AG20443 (cell line): ENCODE data around the gene SERTM1.

Experiments
- DNase-seq: peaks from one replicate; pipeline ENCODE4 v3.0.0; 2012; ENCODE audit warnings: low spot score, mixed read lengths

Gene SERTM1

GRCh38 chr13:36673838-36674326 is at the start of gene SERTM1:
TSS of gene SERTM1 (plus strand) at chr13:36674020. CDS start at chr13:36695079, 21,059 bp downstream.
- DNase-seq: peak; percentile 52

- DNase-seq: no peak
These were observed 45.3 kb upstream of the SERTM1 start for GRCh38 chr13:36628377-36629056.

GRCh38 chr13:36629057-36629385 is 44.8 kb upstream of the SERTM1 start:
- DNase-seq: no peak

GRCh38 chr13:36630181-36630803 is 43.5 kb upstream of the SERTM1 start:
- no peak for DNase-seq

GRCh38 chr13:36639610-36640009 is 34.2 kb upstream of the SERTM1 start:
- no peak for DNase-seq

- no peak for DNase-seq
These were observed 23.2 kb upstream of the SERTM1 start for GRCh38 chr13:36650611-36651010.

- DNase-seq: no peak
These were observed 8.2 kb upstream of the SERTM1 start for GRCh38 chr13:36665630-36666029.

GRCh38 chr13:36666477-36667229 is 7.2 kb upstream of the SERTM1 start:
- DNase-seq: no peak

GRCh38 chr13:36668316-36668715 is 5.5 kb upstream of the SERTM1 start:
- DNase-seq: no peak

- no peak for DNase-seq
These were observed 468 bp upstream of the SERTM1 start for GRCh38 chr13:36673352-36673751.

GRCh38 chr13:36674337-36675212 is 755 bp downstream of the SERTM1 start:
- no peak for DNase-seq

- no peak for DNase-seq
These were observed 1.4 kb downstream of the SERTM1 start for GRCh38 chr13:36675213-36675536.

- DNase-seq: no peak
These were observed 7.1 kb downstream of the SERTM1 start for GRCh38 chr13:36680913-36681312.

- no peak for DNase-seq
These were observed 8.2 kb downstream of the SERTM1 start for GRCh38 chr13:36681894-36682624.

GRCh38 chr13:36683701-36684100 is 9.9 kb downstream of the SERTM1 start:
- no peak for DNase-seq

- peak; percentile 34 for DNase-seq
These were observed 12.1 kb downstream of the SERTM1 start for GRCh38 chr13:36685927-36686326.

- DNase-seq: no peak
These were observed 22.7 kb downstream of the SERTM1 start for GRCh38 chr13:36696410-36697010.

- DNase-seq: no peak
These were observed 26.4 kb downstream of the SERTM1 start for GRCh38 chr13:36700170-36700569.

GRCh38 chr13:36706755-36707154 is 32.9 kb downstream of the SERTM1 start:
- peak; percentile 72 for DNase-seq

- DNase-seq: no peak
These were observed 35.5 kb downstream of the SERTM1 start for GRCh38 chr13:36709136-36709890.
